ENCODE measurements around the gene PHIP.

PHIP gene

DNA sequence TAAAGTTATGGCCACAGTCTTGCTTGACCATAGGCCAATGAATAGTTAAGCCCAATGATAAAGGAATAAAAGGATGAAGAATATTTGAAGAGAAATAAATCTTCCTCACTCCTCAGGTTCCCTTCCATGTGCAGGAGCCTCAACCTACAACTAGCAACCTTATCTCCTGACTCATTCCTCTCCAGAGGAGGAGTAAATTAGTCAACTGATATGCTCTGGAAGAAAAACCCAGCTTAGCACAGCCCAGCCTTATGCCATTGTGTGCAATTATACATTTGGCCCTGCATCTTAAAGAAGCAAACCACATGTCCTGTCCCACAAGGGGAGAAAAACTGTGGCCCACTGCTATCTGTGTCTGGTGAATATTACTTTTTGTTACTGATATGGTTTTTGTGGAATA lies 82.1 kb downstream of the PHIP start:
- TF ChIP-seq, protein P1, sequence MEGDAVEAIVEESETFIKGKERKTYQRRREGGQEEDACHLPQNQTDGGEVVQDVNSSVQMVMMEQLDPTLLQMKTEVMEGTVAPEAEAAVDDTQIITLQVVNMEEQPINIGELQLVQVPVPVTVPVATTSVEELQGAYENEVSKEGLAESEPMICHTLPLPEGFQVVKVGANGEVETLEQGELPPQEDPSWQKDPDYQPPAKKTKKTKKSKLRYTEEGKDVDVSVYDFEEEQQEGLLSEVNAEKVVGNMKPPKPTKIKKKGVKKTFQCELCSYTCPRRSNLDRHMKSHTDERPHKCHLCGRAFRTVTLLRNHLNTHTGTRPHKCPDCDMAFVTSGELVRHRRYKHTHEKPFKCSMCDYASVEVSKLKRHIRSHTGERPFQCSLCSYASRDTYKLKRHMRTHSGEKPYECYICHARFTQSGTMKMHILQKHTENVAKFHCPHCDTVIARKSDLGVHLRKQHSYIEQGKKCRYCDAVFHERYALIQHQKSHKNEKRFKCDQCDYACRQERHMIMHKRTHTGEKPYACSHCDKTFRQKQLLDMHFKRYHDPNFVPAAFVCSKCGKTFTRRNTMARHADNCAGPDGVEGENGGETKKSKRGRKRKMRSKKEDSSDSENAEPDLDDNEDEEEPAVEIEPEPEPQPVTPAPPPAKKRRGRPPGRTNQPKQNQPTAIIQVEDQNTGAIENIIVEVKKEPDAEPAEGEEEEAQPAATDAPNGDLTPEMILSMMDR (IDR thresholded peaks at IDR 0.05; ENCODE audit: low read depth, low read length), result no peak
- no peak for DNase-seq (ENCODE audit: extremely low read depth, low read depth)

DNA sequence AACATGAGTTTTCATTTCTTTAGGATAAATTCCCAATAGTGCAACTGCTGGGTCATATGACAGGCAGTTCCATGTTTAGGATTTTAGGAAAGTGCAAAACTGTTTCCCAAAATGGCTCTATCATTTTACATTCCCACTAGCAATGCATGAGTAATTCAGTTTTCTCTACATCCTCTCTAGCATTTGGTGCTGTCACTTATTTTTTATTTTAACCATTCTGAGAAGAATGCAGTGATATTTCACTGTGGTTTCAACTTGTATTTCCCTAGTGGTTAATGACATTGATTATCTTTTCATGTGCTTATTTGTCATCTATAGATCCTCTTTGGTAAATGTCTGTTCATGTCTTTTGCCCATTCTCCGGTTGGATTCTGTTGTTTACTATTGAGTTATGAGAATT lies 82.7 kb downstream of the PHIP start:
- TF ChIP-seq, protein P1 (IDR thresholded peaks at IDR 0.05; ENCODE audit: low read depth, low read length), result no peak
- DNase-seq (ENCODE audit: extremely low read depth, low read depth), result no peak

DNA sequence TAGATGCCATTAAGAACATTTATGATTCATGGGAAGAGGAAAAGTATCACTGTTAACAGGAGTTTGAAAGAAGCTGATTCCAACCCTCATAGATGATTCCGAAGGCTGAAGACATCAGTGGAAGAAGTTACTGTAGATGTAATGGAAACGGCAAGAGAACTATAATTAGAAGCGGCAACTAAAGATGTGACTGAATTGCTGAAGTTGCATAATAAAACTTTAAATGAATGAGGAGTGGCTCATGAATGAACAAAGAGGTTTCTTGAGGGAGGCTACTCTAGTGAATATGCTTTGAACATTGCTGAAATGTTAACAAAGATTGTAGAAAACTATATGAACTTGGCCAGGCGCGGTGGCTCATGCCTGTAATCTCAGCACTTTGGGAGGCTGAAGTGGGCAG lies 84.1 kb downstream of the PHIP start:
- TF ChIP-seq, protein P1 (IDR thresholded peaks at IDR 0.05; ENCODE audit: low read depth, low read length), result no peak
- no peak for DNase-seq (ENCODE audit: extremely low read depth, low read depth)

DNA sequence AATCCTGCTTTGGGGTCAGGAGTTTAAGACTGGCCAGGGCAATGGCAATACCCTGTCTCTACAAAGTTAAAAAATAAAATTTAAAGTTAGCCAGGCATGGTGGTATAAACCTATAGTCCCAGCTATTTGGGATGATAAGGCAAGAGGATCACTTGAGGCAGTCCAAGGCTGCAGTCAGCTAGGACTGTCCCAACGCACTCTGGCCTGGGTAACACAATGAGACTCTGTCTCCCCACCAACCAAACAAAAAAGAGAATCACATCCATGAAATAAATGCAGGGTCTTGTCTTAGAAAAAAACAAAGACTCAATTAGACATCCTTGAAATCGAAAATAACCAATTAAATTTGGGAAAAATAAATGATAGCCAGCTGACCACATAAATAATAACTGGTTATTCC lies 88.9 kb downstream of the PHIP start:
- TF ChIP-seq, protein P1 (IDR thresholded peaks at IDR 0.05; ENCODE audit: low read depth, low read length), result no peak
- no peak for DNase-seq (ENCODE audit: extremely low read depth, low read depth)

DNA sequence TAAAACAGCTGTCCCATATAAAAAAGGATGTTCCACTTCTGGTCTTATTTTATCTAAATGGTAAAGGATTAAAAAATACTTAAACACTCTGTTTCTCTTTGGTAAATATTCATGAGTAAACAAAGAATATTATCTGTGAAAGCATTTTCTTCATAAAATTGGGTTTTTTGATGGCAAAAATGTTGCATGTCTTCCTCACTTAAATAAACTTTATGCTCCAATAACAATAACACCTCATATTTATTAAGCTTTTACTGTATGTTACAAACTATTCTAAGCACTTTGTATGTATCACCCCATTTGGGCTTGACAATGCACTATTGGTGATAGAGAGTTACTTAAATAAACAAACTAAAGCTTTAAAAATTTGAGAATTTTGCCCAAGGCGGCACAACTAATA lies 91.9 kb downstream of the PHIP start:
- no peak for DNase-seq (ENCODE audit: extremely low read depth, low read depth)
- TF ChIP-seq, protein P1 (IDR thresholded peaks at IDR 0.05; ENCODE audit: low read depth, low read length), result no peak

DNA sequence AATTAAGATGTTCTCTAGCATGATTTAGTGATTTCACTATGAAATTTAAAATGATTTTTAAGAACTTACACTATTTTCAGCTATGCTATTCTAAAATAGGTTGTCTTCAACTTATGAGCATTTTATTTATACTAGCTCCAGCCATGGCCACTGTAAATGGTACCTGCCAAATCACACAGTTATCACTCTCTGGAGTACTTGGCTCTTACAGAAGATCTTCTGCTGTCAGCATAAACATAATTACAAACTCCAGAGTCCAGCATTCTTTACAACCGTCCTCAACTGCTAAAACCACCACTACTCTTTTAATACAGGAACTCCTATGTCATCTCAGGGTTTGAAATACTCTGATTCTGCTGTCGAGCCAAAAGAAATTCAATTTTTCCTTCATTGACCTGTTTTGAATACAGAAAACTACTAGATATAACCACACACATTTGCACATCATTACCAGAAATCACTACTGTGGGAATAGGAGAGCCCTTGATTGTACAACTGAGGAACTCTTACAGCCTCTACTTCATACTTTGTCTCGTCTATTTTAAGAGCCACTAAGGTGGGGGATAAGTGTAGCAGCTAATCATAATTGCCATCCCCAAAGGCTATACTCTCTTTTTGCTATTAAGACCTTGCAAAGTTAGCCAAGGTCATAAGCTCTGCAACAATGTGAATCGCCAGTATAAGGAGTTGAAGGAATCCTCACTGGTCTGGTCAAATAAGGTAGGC lies 93.7 kb downstream of the PHIP start:
- no peak for DNase-seq (ENCODE audit: extremely low read depth, low read depth)
- TF ChIP-seq, protein P1 (IDR thresholded peaks at IDR 0.05; ENCODE audit: low read depth, low read length), result no peak

DNA sequence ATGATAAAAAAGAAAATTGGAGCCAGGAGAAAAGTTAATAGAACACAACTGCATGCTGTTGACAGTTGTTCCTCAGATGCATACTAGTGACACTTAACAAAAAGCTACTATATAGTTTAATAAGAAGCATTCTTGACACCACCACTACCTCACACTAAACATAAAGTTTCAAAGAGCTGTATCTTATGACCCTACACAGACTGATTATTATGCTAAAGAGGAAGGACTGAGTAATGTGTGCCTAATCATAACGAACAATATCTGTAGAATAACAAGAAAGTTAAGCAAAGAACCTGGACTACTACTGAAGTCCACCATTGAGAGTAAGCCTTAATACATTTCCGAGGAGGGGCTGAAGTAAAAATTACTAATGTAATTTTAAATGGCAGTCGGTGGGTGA lies 110.9 kb downstream of the PHIP start:
- no peak for DNase-seq (ENCODE audit: extremely low read depth, low read depth)
- TF ChIP-seq, protein P1 (IDR thresholded peaks at IDR 0.05; ENCODE audit: low read depth, low read length), result no peak
